ENCODE results near the gene TOMM22. TPM values are rescaled to one million over a fixed set of nuclear protein-coding genes. Genes with fewer than 3 reads are reported as not detected.
A peak's percentile ranks its signal among the peaks of the same experiment; 100 is the strongest.
"Not testable (repeated sequence)": the region's sequence is repeated elsewhere in the genome, so short reads cannot be mapped to it uniquely, and the experiment has no call there.

The TOMM22 gene
- total RNA-seq = 33.5 TPM

DNA sequence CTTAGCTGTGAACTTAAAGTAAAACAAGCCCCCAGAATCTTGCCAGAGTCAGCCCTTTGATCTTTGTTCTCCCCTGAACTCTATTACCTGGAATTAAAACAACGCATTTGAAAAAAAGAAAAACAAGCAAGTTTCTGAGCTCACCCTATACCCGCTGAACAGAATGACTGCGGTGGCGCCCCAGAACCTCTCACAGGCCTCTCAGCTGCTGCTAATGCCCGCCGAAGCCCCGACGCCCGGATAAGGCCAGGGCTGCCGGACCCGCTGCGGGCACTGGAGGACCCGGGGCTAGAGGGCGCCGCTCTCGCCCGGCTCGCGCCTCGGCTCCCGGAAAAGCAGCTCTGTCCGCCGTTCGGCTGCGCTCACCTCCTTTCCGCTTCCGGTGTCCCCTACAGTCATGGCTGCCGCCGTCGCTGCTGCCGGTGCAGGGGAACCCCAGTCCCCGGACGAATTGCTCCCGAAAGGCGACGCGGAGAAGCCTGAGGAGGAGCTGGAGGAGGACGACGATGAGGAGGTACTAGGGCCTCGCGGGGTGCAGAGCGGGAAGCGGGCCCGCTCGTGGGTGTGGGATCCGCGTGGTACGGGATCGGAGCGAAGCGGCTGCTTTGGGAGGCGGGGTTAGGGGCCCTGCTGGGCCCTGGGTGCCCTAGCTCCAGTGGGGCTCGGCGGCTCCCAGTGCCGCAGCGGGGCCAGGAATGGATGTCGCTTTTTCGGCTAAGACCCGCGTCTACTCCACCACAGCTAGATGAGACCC lies at the start of gene TOMM22:
Gene TOMM22, plus strand, starts transcription at position 376 of the 754 bp plus-strand sequence. Its CDS starts 22 bp downstream, at position 398.
- peak; percentile 67 for DNase-seq

- DNase-seq = no peak
These were observed 49.2 kb upstream of the TOMM22 start for GRCh38 chr22:38632528-38632927.

DNA sequence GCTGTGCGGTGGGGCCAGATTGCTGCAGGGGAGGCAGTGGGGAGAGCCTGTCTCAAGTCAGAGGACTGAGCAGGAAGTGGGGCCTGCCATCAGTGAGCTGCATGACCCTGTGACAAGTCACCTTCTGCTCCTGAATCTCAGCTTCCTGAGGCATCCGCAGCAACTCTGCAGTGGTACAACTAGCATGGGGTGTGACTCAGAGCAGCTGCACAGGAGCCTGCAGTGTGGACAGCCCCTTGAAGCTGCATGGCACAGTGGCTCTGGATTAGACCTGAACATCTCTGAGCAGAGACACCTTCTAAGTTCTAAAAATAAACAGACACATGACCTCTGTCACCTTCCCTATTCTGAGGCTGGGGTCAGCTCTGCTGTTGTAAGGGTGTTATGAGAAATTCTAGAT lies 43.5 kb upstream of the TOMM22 start:
- DNase-seq = no peak

GRCh38 chr22:38638728-38639127 lies 43.0 kb upstream of the TOMM22 start:
- DNase-seq = no peak

GRCh38 chr22:38641476-38642040 lies 40.2 kb upstream of the TOMM22 start:
- DNase-seq = no peak

DNA sequence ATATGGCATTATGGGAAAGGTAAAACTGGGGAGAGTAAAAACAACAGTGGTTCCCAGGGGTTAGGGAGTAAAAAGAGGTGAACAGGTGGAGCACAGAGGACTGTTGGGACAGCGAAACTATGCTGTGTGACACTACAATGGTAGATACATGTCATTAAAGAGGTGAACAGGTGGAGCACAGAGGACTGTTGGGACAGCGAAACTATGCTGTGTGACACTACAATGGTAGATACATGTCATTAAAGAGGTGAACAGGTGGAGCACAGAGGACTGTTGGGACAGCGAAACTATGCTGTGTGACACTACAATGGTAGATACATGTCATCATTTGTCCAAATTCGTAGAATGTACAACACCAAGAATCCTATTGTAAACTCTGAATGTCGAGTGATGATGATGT lies 37.5 kb upstream of the TOMM22 start:
- not testable (repeated sequence) for DNase-seq

GRCh38 chr22:38645430-38645829 lies 36.3 kb upstream of the TOMM22 start:
- DNase-seq = no peak

DNA sequence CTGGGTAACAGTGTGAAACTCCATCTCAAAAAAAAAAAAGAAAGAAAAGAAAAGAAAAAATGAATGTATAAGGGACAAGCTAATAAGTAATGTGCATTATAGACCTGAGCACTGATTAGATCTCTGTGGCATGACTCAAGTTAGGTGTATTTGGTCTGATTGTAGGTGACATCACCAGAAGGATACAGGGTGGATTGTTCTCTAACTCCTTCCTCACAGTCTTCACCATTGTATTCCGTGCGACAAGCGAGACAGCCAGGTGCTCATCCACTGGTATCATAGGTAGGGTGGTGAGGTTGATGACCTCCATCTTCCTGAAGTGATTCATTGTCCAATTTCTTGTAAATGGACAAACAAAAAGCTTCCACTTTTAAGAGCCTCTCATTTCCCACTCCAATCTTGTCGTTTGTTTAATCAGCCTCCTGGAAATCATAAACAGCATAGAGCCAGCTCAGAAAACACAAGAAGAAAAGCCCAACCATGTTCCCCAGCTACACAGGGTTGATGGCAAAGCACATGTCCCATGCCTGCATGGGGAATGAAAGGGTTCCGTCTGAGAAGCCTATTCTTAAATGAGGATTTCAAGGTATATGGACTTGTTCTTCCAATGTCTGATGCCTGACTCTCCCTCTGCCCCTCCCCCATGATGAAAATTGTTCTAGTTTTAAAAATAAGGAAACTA lies 31.8 kb upstream of the TOMM22 start:
- no peak for DNase-seq

GRCh38 chr22:38652859-38653258 lies 28.9 kb upstream of the TOMM22 start:
- no peak for DNase-seq

DNA sequence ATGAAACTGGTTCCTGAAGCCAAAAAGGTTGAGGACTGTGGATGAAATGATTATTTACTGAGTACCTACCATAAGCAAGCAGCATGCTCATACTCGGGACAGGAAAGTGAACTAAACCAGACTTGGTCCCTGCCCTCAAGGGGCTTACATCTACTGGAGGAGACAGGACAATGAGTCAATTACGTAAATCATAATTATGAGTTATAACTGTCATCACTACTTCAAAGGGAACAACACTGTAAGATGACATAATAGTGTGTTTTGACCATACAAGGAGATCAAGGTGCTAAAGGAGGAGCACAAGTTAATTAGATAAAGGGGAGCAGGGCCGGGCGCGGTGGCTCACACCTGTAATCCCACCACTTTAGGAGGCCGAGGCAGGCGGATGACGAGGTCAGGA lies 28.0 kb upstream of the TOMM22 start:
- DNase-seq = no peak

GRCh38 chr22:38655519-38656255 lies 26.1 kb upstream of the TOMM22 start:
- DNase-seq = no peak

DNA sequence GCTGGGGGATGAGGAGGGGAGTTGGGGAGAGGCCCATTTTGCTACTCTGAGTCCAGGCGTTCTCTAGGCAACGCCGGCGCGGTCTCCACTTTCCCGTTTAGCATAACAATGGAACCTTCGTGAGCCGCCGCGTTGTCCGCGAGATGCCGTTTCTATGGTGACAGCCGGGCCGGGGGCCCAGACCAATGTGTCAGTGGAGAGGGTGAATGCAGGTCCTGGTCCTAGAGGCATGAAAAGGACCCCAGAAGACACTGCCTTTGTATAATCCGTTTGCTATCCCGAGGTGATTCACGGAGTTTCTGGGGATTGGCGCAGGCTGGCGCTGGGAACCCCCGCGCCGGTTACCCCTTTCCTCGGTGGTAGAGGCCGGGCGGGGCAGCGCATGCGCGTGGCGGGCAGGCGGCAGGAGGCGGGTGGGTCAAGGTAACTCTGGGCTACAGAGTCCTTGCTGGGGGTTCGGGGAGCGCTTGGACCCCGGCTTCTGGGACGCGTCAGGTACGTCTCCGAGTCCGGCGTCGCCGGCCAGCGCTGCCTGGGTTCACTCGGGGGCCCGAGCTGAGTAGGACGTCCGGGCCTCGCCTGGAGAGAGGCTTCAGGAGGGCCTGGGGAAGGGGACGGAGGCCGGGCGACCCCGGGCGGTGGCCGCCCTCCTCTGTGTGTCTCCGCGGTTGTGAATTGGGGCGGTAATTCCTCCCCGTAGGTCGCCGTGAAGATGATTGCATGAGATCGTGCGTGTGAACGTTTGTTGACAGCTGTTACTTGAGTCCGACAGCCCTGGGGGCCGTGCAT lies 25.3 kb upstream of the TOMM22 start, which contains the start of the genes CBY1 and FAM227A:
Gene CBY1, plus strand, starts transcription at position 383 of the 789 bp plus-strand sequence. CDS start 11,417 bp downstream, outside the sequence.
Gene FAM227A, minus strand, starts transcription at position 137 of the 789 bp plus-strand sequence. CDS start 6,224 bp downstream, outside the sequence.
- DNase-seq = peak; percentile 83

DNA sequence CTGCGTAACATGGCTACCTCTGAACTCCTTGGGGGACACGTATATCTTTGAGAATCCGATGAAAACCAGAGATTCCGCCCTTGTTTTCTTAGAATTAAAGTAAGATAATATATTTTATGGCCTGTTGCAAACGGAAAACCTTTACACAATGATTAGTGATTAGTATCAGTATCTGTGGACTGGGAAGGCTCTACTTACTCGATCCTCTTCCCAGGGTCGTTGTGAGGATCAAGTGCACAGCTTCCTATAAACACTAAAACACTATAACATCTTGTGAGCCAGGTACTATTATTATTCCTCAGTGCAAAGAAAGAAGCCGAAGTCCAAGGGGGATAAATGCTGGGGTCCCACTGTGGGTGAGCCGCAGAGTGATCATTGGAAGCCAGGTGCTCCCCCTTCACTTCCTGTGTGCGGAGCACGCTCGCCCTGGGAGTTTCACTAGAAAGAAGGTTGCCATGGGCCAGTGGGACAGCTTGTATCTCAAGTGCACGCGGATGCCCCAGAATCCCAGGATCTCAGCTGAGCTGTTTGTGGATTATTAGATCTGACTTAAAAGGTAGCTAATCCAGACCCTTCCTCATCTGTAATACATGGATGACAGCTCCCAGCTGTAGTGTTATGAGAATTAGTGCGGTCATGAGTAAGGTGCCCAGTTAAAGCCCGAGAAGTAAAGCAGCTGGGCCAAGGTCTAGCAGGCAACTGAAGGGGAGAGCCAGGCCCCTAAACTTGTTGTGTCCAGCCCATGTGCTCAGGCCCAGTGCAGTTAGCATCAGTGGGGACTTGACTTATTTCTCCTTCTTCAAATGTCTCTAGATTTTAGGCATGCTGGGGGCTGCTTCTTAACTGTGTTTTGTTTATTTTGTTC lies 24.5 kb upstream of the TOMM22 start:
- no peak for DNase-seq

- no peak for DNase-seq
These were observed 6.9 kb upstream of the TOMM22 start for GRCh38 chr22:38674888-38675287.

DNA sequence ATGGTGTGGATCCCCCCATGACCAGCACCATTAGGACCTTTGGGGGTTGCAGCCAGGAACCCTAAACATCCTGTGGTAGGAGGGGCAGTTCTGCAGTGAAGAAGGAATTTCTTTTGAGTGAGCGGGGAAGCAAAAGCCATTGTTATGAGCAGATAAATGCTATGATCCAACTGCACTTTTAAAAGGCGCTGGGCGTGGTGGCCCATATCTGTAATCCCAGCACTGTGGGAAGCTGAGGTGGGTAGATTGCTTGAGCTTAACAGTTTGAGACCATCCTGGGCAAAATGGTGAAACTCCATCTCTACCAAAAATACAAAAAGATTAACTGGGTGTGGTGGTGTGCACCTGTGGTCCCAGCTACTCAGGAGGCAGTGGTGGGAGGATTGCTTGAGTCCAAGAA lies 5.9 kb upstream of the TOMM22 start:
- DNase-seq = no peak

- DNase-seq = no peak
These were observed 3.1 kb downstream of the TOMM22 start for GRCh38 chr22:38684895-38685294.

DNA sequence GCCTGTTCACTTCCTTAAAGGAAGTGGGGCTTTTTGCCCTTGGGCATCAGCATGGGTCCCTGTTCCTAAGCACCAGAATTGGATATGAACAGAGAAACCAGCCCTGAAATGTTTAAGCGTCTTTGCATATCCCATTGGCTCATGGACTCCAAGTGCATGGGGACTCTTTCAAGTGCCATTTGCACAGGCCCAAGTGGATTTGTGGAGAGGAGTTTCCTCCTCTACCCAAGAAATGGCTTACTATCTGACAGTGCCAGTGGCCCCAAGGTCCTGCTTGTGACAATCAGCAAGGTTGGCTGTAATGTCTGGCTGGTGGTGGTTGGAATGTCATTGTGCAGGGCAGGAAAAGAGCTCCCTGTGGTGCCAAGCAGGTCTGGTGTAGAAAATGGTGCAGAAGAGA lies 4.0 kb downstream of the TOMM22 start:
- no peak for DNase-seq

DNA sequence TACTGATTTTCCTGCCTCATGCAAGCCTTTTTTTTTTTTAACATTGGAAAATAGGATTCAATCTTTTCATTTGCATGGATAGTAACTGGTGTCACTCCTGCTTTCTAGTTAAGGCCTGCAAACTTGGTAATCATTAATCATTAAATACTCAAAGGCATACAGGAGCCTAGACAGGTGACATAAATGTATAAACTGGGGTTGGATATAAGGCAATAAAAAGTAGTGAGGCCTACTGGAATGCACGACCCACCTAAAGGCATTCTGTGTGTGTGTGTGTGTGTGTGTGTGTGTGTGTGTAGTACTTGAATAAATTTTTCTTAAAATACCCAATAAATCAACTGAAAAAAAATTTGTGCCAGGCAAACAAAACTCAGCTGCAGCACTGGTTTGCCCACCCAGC lies 7.9 kb downstream of the TOMM22 start:
- DNase-seq = no peak

- DNase-seq = no peak
These were observed 12.3 kb downstream of the TOMM22 start for GRCh38 chr22:38694049-38694448.

DNA sequence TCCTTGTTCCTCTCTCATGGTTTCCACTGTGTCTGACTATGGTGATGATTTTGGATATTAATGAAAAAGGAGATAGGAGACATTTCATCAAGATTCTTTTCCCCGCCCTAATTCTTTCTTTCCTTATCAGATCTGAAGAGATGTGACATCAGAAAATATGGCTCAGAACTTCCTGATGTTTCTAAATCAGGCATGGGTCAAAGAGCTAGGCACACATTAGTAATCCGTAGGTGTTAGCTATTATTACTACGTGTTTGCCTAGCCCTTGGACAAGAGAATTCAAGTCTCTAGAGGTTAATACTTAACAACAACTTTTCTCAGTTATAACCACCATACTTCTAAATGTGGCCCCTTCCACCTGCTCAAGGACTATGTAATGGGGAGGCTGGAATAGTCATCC lies 13.2 kb downstream of the TOMM22 start:
- no peak for DNase-seq
